GM19193 (cell line): ENCODE data around the gene PLBD2.

ENCODE experiments used
- POLR2A ChIP-seq: IDR thresholded peaks from 4 replicates; pipeline ENCODE4 v1.6.1; 2011; ENCODE audit not compliant: insufficient read depth, insufficient read length; ENCODE audit errors: extremely low read depth

PLBD2 gene

DNA sequence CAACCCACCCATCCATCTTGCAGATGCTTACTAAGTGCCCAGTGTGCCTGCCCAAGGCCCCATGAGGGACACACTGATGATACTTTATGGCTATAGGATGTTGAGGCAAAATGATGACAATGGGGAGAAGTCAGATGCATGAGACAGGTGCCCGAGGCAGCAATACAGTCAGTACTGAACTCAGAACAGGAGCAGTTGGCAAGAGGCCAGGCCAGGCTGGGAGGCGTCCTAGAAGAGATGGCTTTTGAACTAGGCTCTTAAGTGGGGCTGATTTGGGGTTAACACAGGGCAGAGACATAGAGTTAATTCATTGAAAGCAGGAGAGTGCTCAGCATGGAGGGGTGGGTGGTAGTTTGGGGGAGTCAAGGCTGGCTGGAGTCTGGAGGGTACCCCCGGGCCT lies 15.6 kb downstream of the PLBD2 start:
- no peak for TF ChIP-seq POLR2A

DNA sequence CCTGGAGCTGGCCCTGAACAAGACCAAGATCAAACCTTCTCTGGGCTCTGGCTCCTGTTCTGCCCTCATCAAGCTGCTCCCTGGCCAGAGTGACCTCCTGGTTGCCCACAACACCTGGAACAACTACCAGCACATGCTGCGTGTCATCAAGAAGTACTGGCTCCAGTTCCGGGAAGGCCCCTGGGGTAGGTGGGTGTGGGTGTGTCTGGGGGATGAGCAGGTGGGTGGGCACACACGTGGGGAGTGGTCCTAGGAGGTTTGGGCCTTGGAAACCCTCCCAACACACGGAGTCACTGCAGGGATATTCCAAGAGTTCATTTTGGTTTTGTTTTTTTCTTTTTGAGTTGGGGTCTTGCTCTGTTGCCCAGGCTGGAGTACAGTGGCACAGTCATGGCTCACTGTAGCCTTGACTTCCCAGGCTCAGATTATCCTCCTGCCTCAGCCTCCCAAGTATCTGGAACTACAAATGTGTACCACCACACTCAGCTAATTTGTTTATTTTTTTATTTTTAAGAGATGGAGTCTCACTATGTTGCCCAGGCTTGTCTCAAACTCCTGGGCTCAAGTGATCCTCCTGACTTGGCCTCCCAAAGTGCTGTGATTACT lies 16.5 kb downstream of the PLBD2 start:
- TF ChIP-seq POLR2A = no peak

DNA sequence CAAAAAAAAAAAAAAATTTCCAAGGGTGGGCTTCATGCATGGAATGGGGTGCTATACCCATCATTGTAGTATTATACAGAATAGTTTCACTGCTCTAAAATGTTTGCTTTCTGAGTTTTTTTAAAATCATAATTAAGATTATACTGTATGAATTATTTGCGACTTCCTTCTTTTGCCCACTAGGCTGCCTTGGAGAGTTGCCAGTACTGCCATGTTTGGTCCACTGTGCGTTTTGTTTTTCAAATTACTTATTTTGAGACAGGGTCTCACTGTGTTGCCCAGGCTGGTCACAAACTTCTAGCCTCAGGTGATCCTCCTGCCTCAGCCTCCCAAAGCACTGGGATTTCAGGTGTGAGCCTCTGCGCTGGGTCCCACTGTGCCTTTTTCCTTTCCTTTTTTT lies 19.9 kb downstream of the PLBD2 start:
- TF ChIP-seq POLR2A = no peak

DNA sequence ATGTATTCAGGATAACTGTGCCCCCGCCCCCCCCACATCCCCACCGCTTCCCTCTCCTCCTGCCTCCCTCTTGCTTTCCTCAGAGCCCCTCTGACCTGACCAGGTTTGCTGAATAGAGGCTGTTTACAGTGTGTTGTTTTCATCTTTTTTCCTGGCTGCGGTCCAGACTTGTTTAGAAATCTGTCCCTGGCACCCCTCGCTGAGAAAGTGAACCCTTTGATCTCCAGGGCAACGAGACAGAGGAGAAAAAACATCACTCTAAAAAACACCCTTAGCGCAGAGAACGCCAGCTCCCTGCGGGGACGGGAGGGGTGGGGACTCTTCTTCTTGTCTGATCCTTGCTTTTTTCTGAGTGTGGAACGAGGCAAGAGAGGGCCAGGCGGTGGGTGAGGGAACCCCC lies 22.8 kb downstream of the PLBD2 start:
- no peak for TF ChIP-seq POLR2A

DNA sequence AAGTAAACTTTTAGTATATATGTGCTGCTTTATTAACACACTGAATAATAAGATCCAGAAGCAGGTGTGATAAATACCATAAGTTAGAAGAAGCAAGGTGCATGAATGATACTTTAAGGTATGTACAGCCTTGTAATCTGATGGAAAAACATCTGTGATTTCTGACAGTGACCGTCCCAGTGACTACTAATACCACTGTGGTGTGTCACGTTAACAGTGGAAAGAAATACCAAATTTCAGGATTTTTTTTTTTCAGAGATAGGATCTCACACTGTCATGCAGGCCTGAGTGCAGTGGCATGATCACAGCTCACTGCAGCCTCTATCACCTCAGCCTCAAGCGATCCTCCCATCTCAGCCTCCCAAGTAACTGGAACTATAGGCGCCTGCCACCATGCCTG lies 23.8 kb downstream of the PLBD2 start:
- TF ChIP-seq POLR2A = no peak

DNA sequence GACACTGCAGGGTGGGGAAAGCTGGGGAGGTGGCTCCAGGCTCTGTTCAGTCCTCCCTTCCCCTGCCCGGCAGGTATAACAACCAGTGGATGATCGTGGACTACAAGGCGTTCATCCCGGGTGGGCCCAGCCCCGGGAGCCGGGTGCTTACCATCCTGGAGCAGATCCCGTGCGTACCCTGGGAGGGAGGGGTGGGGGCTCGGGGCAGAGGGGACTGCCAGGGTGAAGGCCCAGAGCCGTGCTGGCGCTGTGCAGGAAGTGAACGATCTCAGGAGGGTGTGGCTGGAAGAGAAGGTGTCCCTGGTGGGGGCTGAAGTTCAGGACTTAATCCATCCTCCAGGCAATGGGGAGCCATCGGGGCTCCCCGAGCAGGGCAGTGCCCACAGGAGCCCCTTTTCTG lies 26.4 kb downstream of the PLBD2 start:
- no peak for TF ChIP-seq POLR2A

DNA sequence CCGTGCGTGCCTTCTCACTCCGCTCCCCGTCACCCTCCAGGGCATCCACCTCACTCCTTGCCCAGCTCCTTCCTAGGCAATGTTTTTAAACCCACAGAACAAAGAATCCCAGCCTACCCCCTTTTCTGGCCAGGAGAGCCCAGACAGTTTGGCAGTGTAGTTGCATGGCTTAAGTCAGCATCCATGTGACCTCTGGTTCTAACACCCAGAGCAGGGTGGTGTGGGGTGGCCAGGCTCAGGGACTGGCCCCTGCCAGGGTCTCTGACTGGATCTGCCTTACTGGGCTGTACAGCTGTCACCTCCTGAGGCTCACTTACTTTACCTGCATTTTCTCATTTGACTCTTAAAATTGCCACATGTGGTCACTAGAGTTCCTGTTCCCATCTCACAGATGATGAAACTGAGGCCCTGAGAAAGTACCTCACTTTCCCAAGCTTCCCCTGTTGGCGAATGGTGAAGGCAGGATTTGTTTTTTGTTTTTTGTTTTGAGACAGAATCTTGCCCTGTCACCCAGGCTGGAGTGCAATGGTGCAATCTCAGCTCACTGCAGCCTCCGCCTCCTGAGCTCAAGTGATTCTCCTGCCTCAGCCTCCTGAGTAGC lies 27.0 kb downstream of the PLBD2 start:
- no peak for TF ChIP-seq POLR2A

DNA sequence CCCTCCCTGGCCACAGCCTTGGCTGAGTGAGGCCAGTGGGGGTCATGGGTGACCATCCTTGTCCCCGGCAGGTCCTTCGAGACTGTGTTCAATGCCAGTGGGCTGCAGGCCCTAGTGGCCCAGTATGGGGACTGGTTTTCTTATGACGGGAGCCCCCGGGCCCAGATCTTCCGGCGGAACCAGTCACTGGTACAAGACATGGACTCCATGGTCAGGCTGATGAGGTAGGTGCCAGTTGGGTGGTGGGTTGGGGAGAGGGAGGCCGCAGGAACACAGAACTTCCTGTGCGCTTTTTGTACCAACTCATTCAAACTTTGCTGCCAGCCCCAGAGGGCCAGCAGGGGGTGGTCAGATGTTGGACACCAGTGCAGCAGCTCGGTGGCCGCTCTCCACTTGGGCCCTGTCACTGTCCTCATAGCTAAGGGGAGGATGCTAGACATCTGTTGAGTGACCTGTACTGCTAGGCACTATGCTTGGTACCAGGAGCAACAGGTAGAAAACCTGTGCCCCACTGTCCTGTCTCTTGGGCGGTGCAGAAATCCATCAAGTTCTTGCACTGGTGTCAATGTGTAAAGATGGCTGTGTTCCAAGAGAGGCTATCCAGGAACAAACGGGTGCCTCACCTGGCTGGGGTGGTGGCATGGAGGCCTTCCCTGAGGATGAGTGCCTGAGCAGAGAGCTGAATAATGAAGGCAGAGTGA lies 28.6 kb downstream of the PLBD2 start:
- TF ChIP-seq POLR2A = no peak

DNA sequence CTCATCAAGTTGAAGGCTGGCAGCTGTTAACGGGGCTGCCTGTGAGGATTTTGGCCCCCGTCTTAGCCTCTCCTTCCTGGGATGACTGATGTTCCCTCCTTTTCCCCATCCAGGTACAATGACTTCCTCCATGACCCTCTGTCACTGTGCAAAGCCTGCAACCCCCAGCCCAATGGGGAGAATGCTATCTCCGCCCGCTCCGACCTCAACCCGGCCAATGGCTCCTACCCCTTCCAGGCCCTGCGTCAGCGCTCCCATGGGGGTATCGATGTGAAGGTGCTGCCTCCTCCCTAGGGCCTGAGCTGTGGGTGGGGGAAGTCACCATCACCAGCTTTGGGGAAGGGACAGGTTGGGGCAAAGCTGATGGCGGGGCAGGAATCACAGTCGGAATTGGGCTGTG lies 29.2 kb downstream of the PLBD2 start:
- no peak for TF ChIP-seq POLR2A

DNA sequence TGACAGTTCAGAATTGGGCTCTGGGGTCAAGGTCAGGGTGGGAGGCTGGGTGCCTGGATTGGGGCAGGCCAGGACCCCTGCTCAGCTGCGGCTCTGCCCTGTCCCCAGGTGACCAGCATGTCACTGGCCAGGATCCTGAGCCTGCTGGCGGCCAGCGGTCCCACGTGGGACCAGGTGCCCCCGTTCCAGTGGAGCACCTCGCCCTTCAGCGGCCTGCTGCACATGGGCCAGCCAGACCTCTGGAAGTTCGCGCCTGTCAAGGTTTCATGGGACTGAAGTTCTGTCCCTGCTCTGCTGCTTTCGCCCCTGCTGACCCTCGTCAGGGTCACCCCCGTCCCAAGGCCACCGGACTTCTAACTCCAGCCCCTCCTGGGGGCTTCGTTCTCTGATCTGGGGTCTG lies 30.0 kb downstream of the PLBD2 start:
- TF ChIP-seq POLR2A = no peak

DNA sequence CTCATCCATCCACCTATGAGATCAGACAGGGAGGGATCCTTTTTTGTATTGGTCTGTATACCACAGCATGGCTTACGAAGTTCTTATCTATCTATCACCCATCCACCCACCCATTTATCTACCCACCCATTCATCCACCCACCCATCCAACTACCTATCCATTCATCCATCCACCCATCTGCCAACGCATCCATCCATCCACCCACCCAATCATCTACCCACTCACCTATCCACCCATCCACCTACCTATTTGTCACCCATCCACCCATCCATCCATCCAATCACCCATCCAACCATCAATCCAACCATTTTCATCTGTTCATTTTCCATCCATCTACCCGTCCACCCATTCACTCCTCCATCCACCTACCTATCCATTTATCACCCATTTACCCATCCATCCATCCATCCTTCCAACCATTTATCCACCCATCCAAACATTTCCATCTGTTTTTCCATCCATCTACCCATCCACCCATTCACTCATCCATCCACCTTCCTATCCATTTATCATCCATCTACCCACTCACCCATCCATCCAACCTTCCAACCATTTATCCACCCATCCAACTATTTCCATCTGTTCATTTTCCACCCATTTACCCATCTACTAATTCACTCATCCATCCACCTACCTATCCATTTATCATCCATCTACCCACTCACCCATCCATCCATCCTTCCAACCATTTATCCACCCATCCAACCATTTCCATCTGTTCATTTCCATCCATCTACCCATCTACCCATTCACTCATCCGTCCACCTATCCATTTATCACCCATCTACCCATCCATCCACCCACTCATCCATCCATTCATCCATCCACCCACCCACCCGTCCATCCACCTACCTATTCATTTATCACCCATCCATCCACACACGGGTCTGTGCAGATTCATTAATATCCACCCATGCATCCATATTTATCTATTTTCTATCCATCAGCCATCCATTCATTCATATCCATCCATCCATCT lies 32.0 kb downstream of the PLBD2 start:
- TF ChIP-seq POLR2A = no peak

DNA sequence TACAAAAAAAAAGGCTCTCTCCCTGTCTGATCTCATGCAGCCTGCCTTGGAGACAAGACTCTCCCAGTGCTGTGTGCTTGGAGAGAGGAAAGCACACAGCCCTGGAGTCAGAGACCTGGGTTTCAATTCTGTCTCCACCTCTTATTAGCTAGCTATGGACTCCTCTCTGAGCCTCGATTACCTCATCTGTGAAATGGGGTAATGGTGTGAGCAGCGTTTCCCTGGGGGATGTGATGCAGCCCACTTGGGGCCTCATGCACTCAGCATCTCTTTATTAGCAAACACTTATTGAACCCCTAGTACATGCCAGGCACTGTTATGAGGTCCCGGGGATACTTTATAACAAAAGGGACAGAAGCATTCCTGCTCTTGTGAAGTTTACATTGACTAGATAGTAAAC lies 32.8 kb downstream of the PLBD2 start:
- no peak for TF ChIP-seq POLR2A

DNA sequence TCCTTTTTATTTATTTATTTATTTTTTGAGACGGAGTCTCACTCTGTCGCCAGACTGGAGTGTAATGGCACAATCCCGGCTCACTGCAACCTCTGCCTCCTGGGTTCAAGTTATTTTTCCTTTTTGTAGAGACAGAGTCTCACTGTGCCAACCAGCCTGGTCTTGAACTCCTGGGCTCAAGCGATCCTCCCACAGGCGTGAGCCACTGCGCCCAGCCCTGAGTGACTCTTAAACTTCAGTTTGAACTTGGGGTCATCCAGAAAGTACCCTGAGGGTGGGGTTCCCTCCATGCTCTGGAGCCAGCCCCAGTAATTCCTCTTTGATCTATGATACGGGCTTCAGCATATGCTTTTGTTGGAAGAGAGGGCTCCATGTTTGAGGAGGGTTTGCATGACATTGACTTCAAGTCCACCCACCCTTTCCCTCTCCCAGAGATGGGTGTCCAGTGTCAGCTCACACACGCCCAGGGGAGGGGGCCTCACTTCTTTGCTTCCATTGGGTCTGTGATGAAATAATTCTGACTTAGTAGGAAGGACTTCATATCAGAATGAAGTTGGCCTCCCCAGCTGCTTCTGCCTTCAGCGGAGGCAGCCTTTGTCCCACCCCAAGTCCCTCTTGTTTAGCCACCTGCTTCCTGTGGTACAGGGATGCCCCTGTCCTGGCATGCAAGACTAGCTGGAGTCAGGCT lies 33.4 kb downstream of the PLBD2 start:
- TF ChIP-seq POLR2A = no peak

DNA sequence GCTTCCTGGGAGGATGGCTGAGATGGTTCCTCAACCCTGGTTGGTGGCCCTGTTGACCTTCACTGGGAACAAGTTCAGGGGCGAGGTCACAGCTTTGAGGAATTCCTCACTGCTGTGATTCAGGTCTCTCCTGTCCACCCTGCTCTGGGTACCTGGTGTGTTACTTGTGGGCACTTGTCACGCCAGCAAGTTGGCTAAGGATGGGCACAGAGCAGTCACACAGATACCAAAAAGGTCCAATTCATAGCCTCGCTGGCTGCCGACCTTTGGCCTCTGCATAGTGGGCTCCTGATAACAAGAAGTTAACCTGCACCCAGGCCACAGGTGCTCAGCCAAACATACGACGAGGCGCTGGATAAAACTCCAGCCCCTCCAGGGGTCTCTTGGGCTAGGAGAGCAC lies 34.1 kb downstream of the PLBD2 start:
- no peak for TF ChIP-seq POLR2A
